H1 (cell line): ENCODE measurements around the gene GPRIN1. TPM values are rescaled to one million over a fixed set of nuclear protein-coding genes. Genes with fewer than 3 reads are reported as not detected.

Experiments used
- CTCF ChIA-PET: fragments of 300-600 bp; sonication (Branson Sonifier 250); formaldehyde crosslinking; loops from one replicate; lab custom pipeline; 2021; ENCODE audit not compliant: partially characterized antibody; lab: Charles Lee
- POLR2A ChIA-PET: fragments of 300-600 bp; sonication (Branson Sonifier 250); formaldehyde crosslinking; loops from one replicate; lab custom pipeline; 2021; ENCODE audit warnings: inconsistent platforms; ENCODE audit not compliant: partially characterized antibody; lab: Charles Lee
- DNase-seq, 2 experiments: peaks; one replicate each; pipeline versions ENCODE4 v3.0.0 to v3.0.0-alpha.2; 2010 to 2022; ENCODE audit warnings: low spot score in 2 of 2, low read depth in 1 of 2, mixed read lengths in 1 of 2
- FAIRE-seq: peaks from 2 replicates; lab custom pipeline; 2011; peaks lifted over from hg19 to GRCh38; lab: Jason Lieb, UNC
- H2AFZ ChIP-seq: 2 replicates; pipeline ENCODE4 v1.8.1; 2012; ENCODE audit warnings: low read length, inconsistent platforms
- H2AK5ac ChIP-seq: 2 replicates; pipeline ENCODE4 v1.6.1; 2013; ENCODE audit warnings: low read depth, low read length
- H2BK120ac ChIP-seq: replicated peaks from 2 replicates; pipeline ENCODE3; 2013; ENCODE audit warnings: low read depth, low read length, inconsistent platforms
- H2BK12ac ChIP-seq: 2 replicates; pipeline ENCODE4 v1.6.1; 2013; ENCODE audit warnings: low read depth, low read length
- H2BK15ac ChIP-seq: 2 replicates; pipeline ENCODE4 v1.6.1; 2013; ENCODE audit warnings: low read length
- H2BK20ac ChIP-seq: 2 replicates; pipeline ENCODE4 v1.6.1; 2013; ENCODE audit warnings: low read length
- H2BK5ac ChIP-seq: 2 replicates; pipeline ENCODE4 v1.6.1; 2013; ENCODE audit warnings: low read depth, low read length
- H3K14ac ChIP-seq: 2 replicates; pipeline ENCODE4 v1.6.1; 2013; ENCODE audit warnings: inconsistent platforms; ENCODE audit not compliant: insufficient read length
- H3K18ac ChIP-seq: 2 replicates; pipeline ENCODE4 v1.6.1; 2013; ENCODE audit warnings: low read length; ENCODE audit errors: extremely low read depth
- H3K23ac ChIP-seq: 2 replicates; pipeline ENCODE4 v1.6.1; 2013; ENCODE audit warnings: inconsistent platforms; ENCODE audit not compliant: insufficient read length
- H3K23me2 ChIP-seq: 2 replicates; pipeline ENCODE4 v1.6.1; 2013; ENCODE audit warnings: low read depth, low read length
- H3K27ac ChIP-seq: 2 replicates; pipeline ENCODE4 v1.6.1; 2011; ENCODE audit warnings: low read depth, low read length, inconsistent platforms
- H3K27me3 ChIP-seq, 4 experiments: replicated peaks in 1 of 4; 1 replicate in 1 of 4; 2 replicates in 3 of 4; pipeline versions ENCODE4 v1.6.1 to v1.8.1; 2011 to 2013; ENCODE audit warnings: low read length in 3 of 4, mild to moderate bottlenecking in 3 of 4, inconsistent platforms in 2 of 4, mixed read lengths in 2 of 4, moderate library complexity in 1 of 4; ENCODE audit not compliant: control insufficient read depth in 3 of 4, insufficient read depth in 3 of 4; ENCODE audit errors: extremely low read depth in 1 of 4
- H3K36me3 ChIP-seq, 4 experiments: 2 replicates each; pipeline versions ENCODE4 v1.6.1 to v1.8.1; 2011 to 2013; ENCODE audit warnings: mild to moderate bottlenecking in 4 of 4, low read length in 3 of 4, moderate library complexity in 2 of 4, control low read depth in 1 of 4, inconsistent platforms in 1 of 4; ENCODE audit not compliant: insufficient read depth in 4 of 4, control insufficient read depth in 2 of 4
- H3K4ac ChIP-seq: replicated peaks from 2 replicates; pipeline ENCODE3; 2013; ENCODE audit warnings: low read length, low read depth, mixed read lengths, inconsistent platforms; ENCODE audit not compliant: insufficient read length
- H3K4me1 ChIP-seq, 4 experiments: replicated peaks in 1 of 4; 1 replicate in 1 of 4; 2 replicates in 3 of 4; pipeline versions ENCODE4 v1.6.1 to v1.8.1; 2011 to 2013; ENCODE audit warnings: low read length in 3 of 4, inconsistent platforms in 2 of 4, mixed read lengths in 1 of 4; ENCODE audit not compliant: insufficient read depth in 4 of 4, control insufficient read depth in 3 of 4
- H3K4me2 ChIP-seq, 2 experiments: 2 replicates each; pipeline versions ENCODE4 v1.6.1 to v1.8.1; 2011 to 2013; ENCODE audit warnings: low read depth in 2 of 2, low read length in 2 of 2, control low read depth in 1 of 2, inconsistent platforms in 1 of 2, mild to moderate bottlenecking in 1 of 2; ENCODE audit not compliant: insufficient read depth in 1 of 2
- H3K4me3 ChIP-seq, 4 experiments: fragments of 200-600, 300-600 bp in 1 of 4; sonication (generic), shearing (Covaris generic), sonication (Bioruptor Twin) in 1 of 4; 2 replicates each; pipeline versions ENCODE4 v1.5.1 to v1.8.1; 2011 to 2016; ENCODE audit warnings: low read length in 4 of 4, low read depth in 3 of 4, control low read depth in 2 of 4, inconsistent platforms in 2 of 4, mild to moderate bottlenecking in 2 of 4, mixed read lengths in 1 of 4, moderate library complexity in 1 of 4; ENCODE audit not compliant: insufficient read depth in 2 of 4; ENCODE audit errors: extremely low read depth in 1 of 4
- H3K56ac ChIP-seq: replicated peaks from 2 replicates; pipeline ENCODE3; 2013; ENCODE audit warnings: low read depth, mild to moderate bottlenecking, mixed read lengths, low read length, inconsistent platforms; ENCODE audit not compliant: insufficient read length
- H3K79me1 ChIP-seq: 2 replicates; pipeline ENCODE4 v1.6.1; 2013; ENCODE audit warnings: low read depth, low read length, control low read depth
- H3K79me2 ChIP-seq, 2 experiments: 2 replicates each; pipeline versions ENCODE4 v1.6.1 to v1.8.1; 2012 to 2013; ENCODE audit warnings: low read length in 2 of 2, mild to moderate bottlenecking in 2 of 2, inconsistent platforms in 1 of 2; ENCODE audit not compliant: insufficient read depth in 2 of 2, control insufficient read depth in 1 of 2
- H3K9ac ChIP-seq, 4 experiments: replicated peaks in 1 of 4; 1 replicate in 1 of 4; 2 replicates in 3 of 4; pipeline versions ENCODE4 v1.6.1 to v1.8.1; 2011 to 2013; ENCODE audit warnings: low read depth in 3 of 4, low read length in 3 of 4, control low read depth in 2 of 4, mild to moderate bottlenecking in 2 of 4, moderate library complexity in 2 of 4, inconsistent platforms in 1 of 4; ENCODE audit errors: extremely low read depth in 1 of 4
- H3K9me3 ChIP-seq, 2 experiments: 2 replicates each; pipeline versions ENCODE4 v1.6.1 to v1.8.1; 2012 to 2013; ENCODE audit warnings: mild to moderate bottlenecking in 2 of 2, moderate library complexity in 2 of 2, control low read depth in 1 of 2, inconsistent platforms in 1 of 2, low read depth in 1 of 2, low read length in 1 of 2, mixed read lengths in 1 of 2; ENCODE audit not compliant: insufficient read depth in 2 of 2
- H4K20me1 ChIP-seq, 2 experiments: replicated peaks in 1 of 2; 2 replicates each; pipeline versions ENCODE3 to v1.8.1; 2011 to 2013; ENCODE audit warnings: inconsistent platforms in 2 of 2, low read length in 2 of 2, mild to moderate bottlenecking in 1 of 2; ENCODE audit not compliant: insufficient read depth in 2 of 2, control insufficient read depth in 1 of 2
- H4K5ac ChIP-seq: 2 replicates; pipeline ENCODE4 v1.6.1; 2013; ENCODE audit warnings: low read length, low read depth, mixed read lengths, inconsistent platforms; ENCODE audit not compliant: insufficient read length
- H4K8ac ChIP-seq: 2 replicates; pipeline ENCODE4 v1.8.0; 2013; ENCODE audit warnings: mild to moderate bottlenecking, moderate library complexity, low read length, inconsistent platforms; ENCODE audit not compliant: insufficient read depth; ENCODE audit errors: extremely low read depth
- H4K91ac ChIP-seq: replicated peaks from 2 replicates; pipeline ENCODE3; 2013; ENCODE audit warnings: low read length, mixed read lengths, inconsistent platforms; ENCODE audit not compliant: insufficient read length
- CBX8 ChIP-seq: fragments of 300-800, 300-1000 bp; sonication (generic); IDR thresholded peaks from 2 replicates; pipeline ENCODE4 v1.7.1; 2016; ENCODE audit warnings: low read depth, low read length, borderline replicate concordance
- CREB1 ChIP-seq: IDR thresholded peaks from 2 replicates; pipeline ENCODE4 v1.6.1; 2012; ENCODE audit warnings: inconsistent platforms
- EGR1 ChIP-seq: IDR thresholded peaks from 2 replicates; pipeline ENCODE4 v1.6.1; 2011; ENCODE audit warnings: low read depth, low read length, borderline replicate concordance
- GABPA ChIP-seq: IDR thresholded peaks from 2 replicates; pipeline ENCODE4 v1.6.1; 2011; ENCODE audit warnings: mild to moderate bottlenecking, low read length, moderate library complexity, borderline replicate concordance; ENCODE audit not compliant: insufficient read depth
- NRF1 ChIP-seq: IDR thresholded peaks from 2 replicates; pipeline ENCODE4 v1.6.1; 2011; ENCODE audit warnings: mild to moderate bottlenecking, low read depth, low read length, improper control_type of control experiment
- RFX5 ChIP-seq: IDR thresholded peaks from 2 replicates; pipeline ENCODE4 v1.6.1; 2011; ENCODE audit warnings: low read depth, low read length, improper control_type of control experiment, borderline replicate concordance
- SIX5 ChIP-seq: IDR thresholded peaks from 2 replicates; pipeline ENCODE4 v1.6.1; 2011; ENCODE audit warnings: mild to moderate bottlenecking, low read depth, low read length
- SP2 ChIP-seq: IDR thresholded peaks from 2 replicates; pipeline ENCODE4 v1.6.1; 2012; ENCODE audit warnings: mild to moderate bottlenecking, low read length, inconsistent platforms
- YY1 ChIP-seq: IDR thresholded peaks from 2 replicates; pipeline ENCODE4 v1.6.1; 2011; ENCODE audit warnings: low read depth, mild to moderate bottlenecking, low read length
- WGBS, 2 experiments: shearing (Covaris generic) in 1 of 2; methylation state at CpG; one replicate each; pipeline versions ENCODE4 v1.1.6 to v1.1.7; 2013 to 2015; ENCODE audit warnings: low lambda C conversion rate in 2 of 2, mixed read lengths in 2 of 2, inconsistent platforms in 1 of 2, low coverage in 1 of 2, missing lambda C conversion rate in 1 of 2; ENCODE audit not compliant: insufficient replicate concordance in 2 of 2, insufficient coverage in 1 of 2, insufficient read length in 1 of 2; ENCODE audit errors: extremely low coverage in 1 of 2, missing lambda C conversion rate in 1 of 2; 5-methylcytosine and 5-hydroxymethylcytosine counted together
- polyA plus RNA-seq, 7 experiments: library from polyadenylated mRNA; depleted of rRNA in 3 of 7; stranded (reverse) in 5 of 7; unstranded in 2 of 7; fragments of >200 nt in 5 of 7; fragments of 200-250 nt in 2 of 7; gene quantifications; 1 replicate in 5 of 7; 2 replicates in 1 of 7; 4 replicates in 1 of 7; pipeline versions ENCODE4 v1.2.1 to v1.2.3, GENCODE V29; 2011 to 2013; ENCODE audit warnings: missing spikeins in 2 of 7, mixed read lengths in 2 of 7
- total RNA-seq: library from RNA; stranded (reverse); fragmentation: NEBNext Ultra II Directional; extraction: Animal tissue kit (Norgen Biotek cat#: 25700); gene quantifications from 2 replicates; pipeline ENCODE4 v1.2.1, GENCODE V29; 2021
- TF ChIP-seq, protein P1 (sequence below): IDR thresholded peaks from 2 replicates; pipeline ENCODE4 v1.6.1; 2012; ENCODE audit warnings: inconsistent platforms

The GPRIN1 gene
- total and polyA plus RNA-seq, 2 of the 8 experiments (the other 6 are each of a cell fraction or from before 2014, with no cell fraction given): 3.3 to 12.0 TPM

DNA sequence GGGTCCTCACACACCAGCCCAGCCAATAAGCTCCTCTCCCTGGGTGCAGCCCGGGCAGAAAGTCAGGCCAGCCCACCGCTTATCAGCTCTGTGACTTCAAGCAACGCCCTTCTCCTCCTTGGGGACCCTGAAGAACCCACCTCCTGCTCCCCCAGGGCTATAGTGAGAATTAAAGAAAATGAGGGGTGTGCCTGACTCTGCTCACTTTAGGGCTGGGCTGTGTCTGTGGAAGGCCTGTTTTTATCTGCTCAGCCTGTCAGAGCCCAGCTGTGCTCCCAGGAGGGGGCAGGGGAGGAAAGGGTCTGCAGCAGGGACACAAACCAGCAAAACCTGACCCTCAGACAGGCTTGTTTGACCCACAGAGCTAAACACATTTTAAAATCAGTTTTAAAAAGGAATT lies 3.9 kb downstream of the GPRIN1 start:
- Histone ChIP-seq H3K4me3 (no peak overlapping the region), H4K20me1 (peaks cover 5 to 14% of the 10 kb centered on the region in 2 experiments), H3K4ac (no peak overlapping the region), H2BK120ac (no peak overlapping the region), H4K8ac (no peak overlapping the region; the same call in 1 of the 2 replicates), H3K79me1 (no peaks in the 10 kb centered on the region), H3K9ac (no peak overlapping the region), H2BK20ac (no peak overlapping the region), H3K4me2 (no peak overlapping the region), H3K18ac (no peak overlapping the region), H2AFZ (no peak overlapping the region), H3K36me3 (no peaks in the 10 kb centered on the region), H2AK5ac (no peak overlapping the region), H3K56ac (no peak overlapping the region), H3K27me3 (peaks cover 0 to 12% (median 10%) of the 10 kb centered on the region in 4 experiments; a peak in 5 of 7 replicates), H3K4me1 (peaks cover 0 to 12% (median 5%) of the 10 kb centered on the region in 4 experiments; a peak in 5 of 7 replicates), H3K79me2 (no peaks in the 10 kb centered on the region), H2BK5ac (no peak overlapping the region), H3K9me3 (no peaks in the 10 kb centered on the region), H2BK15ac (no peak overlapping the region), H3K23ac (no peak overlapping the region), H4K91ac (no peak overlapping the region), H3K14ac (no peak overlapping the region), H3K23me2 (peaks cover 6% of the 10 kb centered on the region), H4K5ac (no peak overlapping the region), H3K27ac (no peak overlapping the region), H2BK12ac (no peak overlapping the region)
- WGBS, 2 experiments: 86% methylated on average over 3 of the region's 3 CpGs; no CpG with 5 or more reads in 1 of the 2 experiments
- TF ChIP-seq GABPA (no peak), CBX8 (no peak), SP2 (no peak), NRF1 (no peak), RFX5 (no peak), YY1 (no peak), CREB1 (no peak), EGR1 (no peak), SIX5 (no peak)
- TF ChIP-seq, protein P1, sequence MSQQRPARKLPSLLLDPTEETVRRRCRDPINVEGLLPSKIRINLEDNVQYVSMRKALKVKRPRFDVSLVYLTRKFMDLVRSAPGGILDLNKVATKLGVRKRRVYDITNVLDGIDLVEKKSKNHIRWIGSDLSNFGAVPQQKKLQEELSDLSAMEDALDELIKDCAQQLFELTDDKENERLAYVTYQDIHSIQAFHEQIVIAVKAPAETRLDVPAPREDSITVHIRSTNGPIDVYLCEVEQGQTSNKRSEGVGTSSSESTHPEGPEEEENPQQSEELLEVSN: no peak
- CTCF ChIA-PET: interaction anchor here (0.7 to 6.0 kb wide), 12 partner anchors 10 to 201 kb away, joined by 3 to 37 read pairs (median 4); no protein-coding TSS in a partner anchor
- FAIRE-seq: no peak
- DNase-seq: no peak
- POLR2A ChIA-PET: interaction anchor here (0.9 to 2.6 kb wide), 4 partner anchors 10 to 69 kb away, joined by 3 to 14 read pairs (median 3); partner anchors contain the start of gene RNF44
